Measurements from ENCODE around the gene CHAF1B.
A peak's percentile ranks its signal among the peaks of the same experiment; 100 is the strongest.
"Not testable (repeated sequence)": the region's sequence is repeated elsewhere in the genome, so short reads cannot be mapped to it uniquely, and the experiment has no call there.

CHAF1B gene

DNA sequence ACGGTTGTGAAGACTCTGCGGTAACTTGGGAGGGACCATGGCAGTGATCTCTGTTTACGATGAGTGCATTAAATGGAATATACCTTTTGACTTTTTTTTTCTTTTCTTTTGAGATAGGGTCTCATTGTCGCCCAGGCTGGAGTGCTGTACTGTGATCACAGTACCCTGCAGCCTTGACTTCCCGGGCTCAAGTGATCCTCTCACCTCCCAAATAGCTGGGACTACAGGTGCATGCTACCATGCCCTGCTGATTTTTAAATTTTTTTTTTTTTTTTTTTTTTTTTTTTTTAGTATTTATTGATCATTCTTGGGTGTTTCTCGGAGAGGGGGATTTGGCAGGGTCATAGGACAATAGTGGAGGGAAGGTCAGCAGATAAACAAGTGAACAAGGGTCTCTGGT, 6.5 kb downstream of the CHAF1B start:
- DNase-seq: not testable (repeated sequence)

DNA sequence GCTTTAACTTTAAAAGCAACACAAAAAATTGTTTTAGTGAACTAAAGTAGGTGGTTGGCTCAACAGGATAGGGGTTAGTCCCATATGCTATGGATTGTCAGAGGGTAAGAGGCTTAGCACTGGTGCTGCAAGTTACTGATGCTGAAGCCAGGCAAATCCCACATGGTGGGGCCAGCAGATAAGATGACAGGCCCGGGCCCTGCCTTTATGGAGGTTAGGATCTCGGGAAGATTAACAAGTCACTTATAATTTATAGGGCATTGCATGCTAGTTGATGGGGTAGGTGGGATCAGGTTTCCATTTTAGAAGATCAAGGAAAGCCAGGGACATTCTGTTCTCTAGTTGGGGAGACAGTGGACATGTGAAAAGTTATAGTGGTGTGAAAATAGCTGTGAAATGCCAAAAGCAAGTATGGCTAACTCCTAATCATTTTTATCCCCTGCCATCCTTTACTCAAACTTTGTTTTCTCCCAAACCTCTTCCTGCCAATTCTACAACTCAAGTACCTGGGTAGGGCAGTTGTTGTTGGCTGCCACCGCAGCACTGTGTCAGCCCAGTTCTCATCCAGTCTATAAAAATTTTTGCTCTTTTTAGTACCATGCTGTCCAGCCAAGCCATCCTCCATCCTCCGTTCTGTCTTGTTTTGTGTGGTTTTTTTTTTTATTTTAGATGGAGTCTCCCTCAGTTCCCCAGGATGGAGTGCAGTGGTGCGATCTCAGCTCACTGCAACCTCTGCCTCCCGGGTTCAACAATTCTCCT, 10.3 kb downstream of the CHAF1B start:
- no peak for DNase-seq

DNA sequence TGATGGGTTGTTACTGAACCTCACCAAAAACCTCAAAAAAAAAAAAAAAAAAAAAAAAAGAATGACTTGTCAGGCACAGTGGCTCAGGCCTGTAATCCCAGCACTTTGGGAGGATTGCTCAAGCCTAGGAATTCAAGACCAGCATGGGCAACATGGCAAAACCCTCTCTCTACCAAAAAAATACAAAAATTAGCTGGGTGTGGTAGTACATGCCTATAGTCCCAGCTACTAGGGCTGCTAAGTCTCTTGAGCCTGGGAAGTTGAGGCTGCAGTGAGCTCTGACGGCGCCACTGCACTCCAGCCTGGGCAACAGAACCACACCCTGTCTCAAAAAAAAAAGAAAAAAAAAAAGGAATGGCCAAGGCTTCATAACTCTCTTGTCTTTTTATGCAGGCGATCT, 11.1 kb downstream of the CHAF1B start:
- no peak for DNase-seq

DNA sequence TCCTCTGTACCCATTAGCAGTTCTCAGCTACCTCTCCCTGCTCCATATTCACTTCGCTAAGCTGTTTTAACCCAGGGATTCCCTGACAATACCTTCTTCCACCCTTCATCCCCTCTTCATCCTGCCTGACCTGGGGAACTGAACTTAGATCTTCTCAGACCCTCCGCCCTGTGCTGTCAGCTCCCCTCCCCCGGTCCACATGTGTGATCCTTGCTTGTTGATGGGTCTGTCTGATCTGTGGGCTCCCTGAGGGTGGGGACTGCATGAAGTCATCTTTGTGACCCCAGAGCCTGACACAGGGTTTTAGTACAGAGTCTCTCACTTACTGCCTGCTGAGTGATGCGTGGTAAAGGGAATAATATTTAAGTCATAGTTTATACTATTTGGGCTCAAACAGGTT, 11.8 kb downstream of the CHAF1B start:
- DNase-seq: no peak

DNA sequence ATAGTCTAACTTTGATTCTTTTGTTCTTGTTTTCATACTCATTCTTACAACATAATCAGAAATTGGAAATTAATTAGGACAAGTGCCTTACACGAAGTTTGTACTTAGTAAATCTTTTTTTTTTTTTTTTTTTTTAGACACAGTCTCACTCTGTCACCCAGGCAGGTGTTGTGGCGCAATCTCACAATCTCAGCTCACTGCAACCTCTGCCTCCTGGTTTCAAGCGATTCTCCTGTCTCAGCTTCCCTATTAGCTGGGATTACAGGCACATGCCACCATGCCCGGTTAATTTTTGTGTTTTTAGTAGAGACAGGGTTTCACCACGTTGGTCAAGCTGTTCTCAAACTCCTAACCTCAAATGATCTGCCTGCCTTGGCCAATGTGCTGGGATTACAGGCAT, 12.4 kb downstream of the CHAF1B start:
- DNase-seq: no peak

DNA sequence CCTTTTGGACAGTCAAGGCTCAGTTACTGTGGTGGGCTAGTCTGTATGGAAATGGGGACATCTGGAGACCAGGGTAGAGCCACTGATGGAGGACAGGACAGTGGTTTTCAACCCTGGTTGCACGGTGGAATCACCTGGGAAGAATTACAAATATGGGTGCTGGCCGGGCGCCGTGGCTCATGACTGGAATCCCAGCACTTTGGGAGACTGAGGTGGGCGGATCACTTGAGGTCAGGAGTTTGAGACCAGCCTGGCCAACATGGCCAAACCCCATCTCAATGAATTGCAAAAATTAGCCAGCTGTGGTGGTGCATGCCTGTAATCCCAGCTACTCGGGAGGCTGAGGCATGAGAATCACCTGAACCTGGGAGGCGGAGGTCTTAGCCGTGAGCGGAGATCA, 14.5 kb downstream of the CHAF1B start:
- not testable (repeated sequence) for DNase-seq

DNA sequence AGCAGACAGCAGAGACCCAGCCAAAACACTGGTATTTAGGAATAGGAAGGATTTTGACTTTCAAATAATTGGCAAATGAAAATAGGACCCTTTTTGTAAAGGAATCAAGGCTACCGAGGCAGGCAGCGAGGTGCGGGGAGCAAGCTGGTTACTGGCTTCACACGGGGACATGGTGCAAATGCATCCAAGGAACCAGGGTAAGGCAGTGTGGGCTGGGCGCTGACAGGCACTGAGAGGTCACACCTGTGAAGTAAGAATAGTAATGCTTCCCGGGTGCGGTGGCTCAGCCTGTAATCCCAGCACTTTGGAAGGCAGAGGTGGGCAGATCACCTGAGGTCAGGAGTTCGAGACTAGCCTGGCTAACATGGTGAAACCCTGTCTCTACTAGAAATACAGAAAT, 15.5 kb downstream of the CHAF1B start:
- no peak for DNase-seq

DNA sequence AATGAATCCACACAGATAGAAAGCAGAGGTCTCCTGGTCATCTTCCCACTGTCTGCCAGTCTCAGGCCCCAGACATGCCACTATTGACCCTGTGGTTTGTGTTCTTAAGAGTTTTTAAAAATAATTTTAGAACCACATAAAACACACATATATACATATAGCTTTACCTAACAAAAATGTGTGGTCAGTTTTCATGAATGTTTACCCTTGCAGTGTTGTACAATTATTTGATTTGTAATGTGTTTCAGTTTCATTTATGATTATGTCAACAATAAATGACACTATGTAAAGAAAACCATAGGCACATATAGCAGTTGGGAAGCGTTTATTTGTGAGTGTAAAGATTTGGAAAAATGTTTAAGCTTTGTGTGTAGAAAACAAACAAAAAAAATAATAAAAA, 17.1 kb downstream of the CHAF1B start:
- no peak for DNase-seq

DNA sequence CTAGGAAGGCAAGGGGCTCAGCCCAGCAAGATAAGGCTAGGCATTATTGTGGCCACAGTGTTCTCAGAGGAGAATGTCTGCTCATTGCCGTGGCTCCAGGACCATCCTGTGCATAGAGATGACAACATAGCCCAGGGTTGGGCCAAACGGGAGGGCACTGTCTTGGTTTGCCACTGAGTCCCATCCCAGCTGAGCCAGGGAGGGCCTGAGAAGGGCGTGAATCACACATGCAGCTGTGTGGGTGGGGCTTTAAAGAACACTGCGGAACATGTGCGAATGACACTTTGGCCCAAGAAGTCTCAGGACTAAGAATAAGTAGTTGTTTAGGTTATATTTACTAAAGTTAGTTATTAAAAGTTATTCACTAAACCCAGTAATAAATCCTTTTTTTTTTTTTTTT, 18.5 kb downstream of the CHAF1B start:
- no peak for DNase-seq

DNA sequence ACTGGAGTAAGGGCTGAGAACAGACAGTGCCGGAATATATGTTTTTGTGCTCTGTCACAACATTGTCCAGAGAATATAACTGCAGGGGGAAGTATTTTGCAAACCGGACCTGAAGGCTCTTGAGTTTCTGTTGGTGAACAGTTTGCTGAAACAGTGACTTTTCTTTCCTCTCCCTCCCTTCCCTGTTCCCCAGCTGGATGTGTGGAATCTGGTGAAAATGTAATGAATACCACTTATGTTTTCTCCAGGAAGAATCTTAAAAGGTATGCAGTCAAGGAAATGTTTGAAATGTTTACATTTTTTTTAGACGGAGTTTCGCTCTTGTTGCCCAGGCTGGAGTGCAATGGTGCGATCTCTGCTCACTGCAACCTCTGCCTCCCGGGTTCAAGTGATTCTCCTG, 23.4 kb downstream of the CHAF1B start:
- no peak for DNase-seq

DNA sequence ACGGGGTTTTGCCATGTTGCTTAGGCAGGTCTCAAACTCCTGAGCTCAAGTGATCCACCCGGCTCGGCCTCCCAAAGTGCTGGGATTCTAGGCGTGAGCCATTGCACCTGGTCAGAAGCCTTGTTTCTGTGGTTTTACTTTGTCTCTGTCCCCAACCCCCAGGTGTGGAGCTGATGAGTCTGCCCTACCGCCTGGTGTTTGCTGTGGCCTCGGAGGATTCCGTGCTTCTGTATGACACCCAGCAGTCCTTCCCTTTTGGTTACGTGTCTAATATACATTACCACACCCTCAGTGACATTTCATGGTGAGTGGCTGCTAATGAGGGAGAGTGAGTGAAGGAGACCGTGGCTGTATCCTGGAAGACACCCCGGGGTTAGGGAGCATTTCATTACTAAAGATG, 26.1 kb downstream of the CHAF1B start:
- DNase-seq: no peak

DNA sequence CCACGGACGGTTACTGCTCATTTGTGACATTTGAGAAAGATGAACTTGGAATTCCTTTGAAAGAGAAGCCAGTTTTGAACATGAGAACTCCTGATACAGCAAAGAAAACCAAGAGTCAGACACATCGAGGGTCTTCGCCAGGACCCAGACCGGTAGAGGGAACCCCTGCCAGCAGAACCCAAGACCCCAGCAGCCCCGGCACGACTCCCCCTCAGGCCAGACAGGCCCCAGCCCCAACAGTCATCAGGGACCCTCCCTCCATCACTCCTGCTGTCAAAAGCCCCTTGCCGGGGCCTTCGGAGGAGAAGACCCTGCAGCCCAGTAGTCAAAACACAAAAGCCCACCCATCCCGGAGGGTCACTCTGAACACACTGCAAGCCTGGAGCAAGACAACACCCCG, 27.7 kb downstream of the CHAF1B start:
- no peak for DNase-seq

DNA sequence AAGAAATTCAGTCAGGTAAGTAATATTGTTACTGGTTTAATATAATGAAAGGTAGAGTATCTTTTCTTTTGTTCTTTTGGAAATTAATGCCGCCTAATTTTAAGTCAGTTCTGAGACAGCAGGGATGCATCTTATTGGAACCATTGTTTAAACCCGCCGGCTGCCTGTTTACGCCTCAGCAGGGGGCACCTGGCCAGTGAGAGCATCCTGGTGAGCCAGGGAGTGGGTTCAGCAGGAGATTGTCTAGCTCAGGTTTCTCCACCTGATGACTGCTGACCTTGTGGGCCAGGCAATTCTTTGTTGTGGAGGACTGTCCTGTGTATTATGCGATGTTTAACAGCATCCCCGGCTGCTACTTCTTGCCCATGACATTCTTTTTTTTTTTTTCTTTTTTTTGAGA, 30.2 kb downstream of the CHAF1B start:
- DNase-seq: no peak

DNA sequence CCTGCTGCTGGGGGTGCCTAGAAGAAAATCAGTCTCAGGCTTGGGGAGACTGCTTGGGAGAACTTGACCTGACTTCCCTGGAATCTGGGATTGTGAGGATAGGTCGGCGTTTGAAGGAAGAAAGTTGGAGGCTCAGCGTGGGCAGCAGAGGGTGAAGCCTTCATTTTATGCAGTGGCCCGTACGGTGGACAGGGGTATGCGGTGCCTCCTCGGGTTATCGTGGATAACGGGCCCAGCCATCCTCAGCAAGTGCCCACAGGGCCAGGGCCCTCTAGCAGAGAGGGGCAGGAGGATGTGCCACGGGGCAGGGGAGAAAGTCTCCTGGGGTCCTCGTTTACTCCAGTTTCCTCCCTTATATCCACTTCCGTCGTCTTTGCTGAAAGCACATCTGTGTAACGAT, 34.0 kb downstream of the CHAF1B start:
- no peak for DNase-seq

DNA sequence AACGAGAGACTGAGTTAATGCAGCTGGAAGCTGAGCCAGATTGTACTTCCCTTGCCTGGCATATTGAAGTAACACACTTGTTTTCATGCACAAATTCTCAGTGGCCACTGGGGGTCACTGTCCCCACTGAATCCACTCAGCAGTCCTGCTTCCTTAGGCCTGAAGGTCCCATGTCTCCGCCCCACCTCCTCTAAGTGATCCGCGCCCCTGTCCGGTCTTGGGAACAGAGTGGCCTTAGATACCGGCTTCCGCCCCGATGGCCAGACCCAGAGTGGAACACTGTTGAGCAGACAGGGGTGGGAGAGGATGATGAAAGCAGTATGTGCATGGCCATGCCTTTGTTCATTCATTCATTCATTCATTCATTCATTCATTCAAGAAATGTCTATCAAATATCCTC, 34.8 kb downstream of the CHAF1B start:
- DNase-seq: peak; percentile 9

DNA sequence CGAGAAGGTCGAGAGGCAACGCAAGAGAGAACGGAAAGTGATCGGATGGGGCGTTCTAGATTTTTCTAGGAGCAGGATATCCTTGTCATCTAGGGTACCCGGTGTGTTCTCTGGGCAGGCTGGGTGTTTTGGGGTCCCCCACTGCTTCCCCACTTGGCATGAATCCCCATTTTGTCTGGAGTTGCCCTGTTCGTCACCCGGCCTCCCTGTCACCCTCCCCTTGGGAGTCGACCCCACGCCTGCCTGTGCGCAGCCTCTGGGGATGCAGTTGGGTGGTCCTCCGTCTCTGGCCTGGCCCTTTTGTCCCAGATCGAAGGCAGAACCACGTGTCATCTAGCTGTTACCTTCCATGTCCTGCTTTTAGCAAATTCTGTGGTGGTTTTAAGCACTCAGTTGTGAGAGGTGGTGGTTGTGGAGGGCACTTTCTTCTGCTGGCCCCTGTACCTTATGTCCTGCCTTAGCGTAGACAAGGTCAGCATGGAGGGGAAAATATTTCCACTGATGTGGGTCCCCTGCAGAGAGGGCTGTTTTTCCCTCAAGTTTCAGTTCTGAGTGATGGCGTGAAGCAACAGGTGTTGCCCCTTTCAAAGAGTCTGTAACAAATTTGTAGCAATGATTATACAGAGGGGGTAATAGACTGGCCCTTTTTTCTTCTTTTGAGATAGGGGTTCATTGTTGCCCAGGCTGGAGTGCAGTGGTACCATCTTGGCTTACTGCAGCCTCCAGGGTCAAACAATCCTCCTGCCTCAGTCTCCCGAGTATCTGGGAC, 35.6 kb downstream of the CHAF1B start:
- no peak for DNase-seq

DNA sequence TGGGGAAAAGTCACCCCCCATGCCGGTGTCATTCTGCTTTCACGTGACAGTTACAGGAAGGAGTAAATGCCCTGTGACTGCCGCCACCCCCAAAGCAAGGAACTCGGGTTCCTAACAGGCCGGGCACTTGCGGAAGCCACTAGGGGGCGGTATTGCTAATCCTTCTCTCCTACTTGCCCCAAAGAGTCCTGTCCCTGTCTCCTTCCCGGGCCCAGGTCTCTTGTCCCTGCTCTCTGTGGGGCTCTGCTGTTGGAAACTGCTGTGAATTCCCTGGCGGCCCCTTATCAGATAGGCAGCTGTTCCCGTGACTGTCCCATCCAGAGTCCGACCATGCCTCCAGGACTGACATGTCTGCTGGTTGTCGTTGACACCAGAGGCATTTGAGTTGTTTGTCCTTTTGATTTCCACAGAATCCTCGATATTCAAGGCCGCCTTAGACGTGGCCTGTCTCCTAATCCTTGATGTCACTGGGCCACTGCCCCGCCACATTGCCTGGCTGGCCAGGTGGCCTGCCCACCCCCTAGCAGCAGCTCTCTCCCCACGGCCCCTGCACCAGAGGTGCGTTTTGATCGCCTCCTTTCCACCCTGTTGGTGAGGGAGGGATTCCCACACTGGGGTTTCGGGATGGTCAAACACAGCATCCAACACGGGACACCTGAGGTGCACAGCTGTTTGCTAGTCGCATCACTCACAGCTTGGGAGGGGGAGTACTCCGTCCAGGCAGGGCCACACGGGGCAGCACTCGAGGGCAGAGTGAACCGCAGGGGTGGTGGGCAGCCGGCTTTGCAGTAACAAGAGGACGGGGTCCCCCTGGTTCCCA, 37.3 kb downstream of the CHAF1B start:
- peak; percentile 14 for DNase-seq

DNA sequence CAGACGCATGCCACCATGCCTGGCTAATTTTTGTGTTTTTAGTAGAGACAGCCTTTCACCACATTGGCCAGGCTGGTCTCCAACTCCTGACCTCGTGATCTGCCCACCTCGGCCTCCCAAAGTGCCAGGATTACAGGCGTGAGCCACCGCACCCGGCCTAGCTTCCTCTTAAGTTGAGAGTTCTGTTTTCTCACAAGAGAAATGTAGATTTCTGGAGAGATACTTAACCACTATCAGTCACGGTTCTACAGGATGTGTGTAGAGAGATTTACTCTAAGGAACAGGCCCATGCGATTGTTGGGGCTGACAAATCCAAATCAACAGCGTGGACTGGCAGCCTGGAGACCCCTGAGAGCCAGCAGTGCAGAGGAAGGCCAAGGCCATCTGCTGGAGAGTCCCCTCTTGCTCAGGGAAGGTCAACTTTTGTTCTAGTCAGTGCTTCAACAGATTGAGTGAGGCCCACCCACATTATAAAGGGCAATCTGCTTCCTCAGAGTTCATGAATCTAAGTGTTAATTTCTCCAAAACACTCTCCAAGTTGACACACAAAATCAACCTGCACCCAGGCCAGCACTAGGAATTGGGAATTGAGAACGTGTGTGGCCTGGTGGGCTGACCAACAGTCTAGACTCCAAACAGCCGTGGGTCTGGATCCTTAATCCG, 38.7 kb downstream of the CHAF1B start:
- DNase-seq: no peak

DNA sequence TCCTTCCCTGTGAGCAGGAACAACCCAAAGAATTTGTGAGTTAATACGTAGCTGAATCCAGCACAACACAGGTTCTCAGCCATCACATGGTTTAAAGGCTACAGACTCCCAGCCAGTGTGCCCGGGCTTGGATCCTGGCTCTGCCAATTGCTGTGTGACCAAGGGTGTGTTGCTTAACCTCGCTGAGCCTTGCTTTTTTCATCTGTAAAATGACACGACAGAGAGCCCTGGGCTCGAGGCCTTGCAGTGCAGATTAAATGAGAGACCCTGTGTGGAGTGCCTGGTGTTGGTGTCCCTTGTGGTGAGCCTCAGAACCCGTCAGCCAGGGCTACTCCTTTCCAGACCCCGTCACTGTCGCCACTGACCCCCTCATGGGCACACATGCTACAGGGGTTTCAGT, 39.4 kb downstream of the CHAF1B start:
- DNase-seq: no peak

DNA sequence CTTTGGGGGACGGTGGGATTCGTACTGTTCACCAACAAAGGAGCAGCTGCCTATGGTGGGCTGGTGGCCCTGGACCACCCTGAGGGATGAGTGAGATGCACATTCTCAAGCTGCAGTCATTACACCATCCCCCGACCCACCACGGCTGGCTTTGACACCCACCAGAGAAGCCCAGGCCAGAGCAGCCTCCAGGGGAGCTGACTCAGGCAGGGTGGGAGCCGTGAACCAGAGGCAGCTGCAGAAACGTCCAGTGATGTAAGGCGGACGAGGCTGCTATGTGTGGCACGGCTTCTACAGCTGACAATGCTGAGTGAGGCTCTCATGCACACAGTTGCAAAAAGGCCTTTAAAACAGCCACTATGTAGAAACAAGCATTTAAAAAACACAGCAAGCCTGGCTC, 40.1 kb downstream of the CHAF1B start:
- no peak for DNase-seq

DNA sequence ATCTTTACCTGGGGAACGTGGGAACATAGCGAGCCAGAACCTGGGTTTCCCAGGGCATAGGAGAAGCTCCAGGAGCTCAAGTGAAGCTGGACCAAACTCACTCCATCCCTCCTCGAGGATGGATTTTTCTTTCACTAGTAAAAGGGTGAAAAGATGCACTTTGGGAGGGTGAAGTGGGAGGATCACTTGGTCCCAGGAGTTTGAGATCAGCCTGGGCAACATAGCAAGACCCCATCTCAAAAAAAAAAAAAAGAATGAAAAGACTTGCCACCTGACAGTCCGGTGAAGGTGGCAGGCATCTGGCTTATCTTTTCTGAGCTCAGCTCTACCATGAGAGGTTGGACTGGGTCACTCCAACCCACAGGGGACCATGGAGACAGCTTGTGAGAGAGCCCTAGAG, 42.3 kb downstream of the CHAF1B start:
- no peak for DNase-seq

DNA sequence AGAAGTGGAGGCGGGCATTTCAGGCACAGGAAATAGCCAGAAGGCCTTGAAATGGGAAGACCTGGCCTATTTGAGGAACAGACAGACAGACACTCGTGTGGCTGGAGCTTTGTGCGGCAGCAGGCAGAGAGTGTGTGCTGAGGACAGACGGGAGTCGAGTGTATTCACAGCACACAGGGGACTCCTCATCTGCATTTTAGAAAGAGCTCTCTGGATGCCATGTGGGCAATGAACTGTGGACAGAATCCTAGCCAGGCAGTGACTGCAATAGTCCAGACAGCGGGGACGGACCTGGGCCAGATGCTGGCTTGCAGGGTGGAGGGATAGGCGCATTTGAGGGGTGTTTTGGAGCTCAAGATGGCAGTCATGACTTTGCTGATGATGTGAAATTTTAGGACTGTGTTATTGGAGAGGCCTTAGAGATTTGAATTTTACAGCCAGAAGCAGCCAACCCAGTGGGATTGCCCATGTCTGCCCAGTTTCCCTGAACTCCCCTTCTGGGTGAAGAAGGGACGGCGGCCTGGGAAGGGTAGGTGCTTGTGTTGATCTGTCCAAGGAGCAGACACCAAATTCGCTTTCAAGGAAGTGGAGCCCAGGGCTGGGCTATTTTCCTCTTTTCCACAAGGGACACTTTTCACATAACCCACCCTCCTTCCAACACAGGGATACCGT, 43.7 kb downstream of the CHAF1B start:
- peak; percentile 1 for DNase-seq

Measured in NCI-H1105 treated with DMSO at 0.1 percent for 48 hours (cell line).